Measurements from ENCODE around the gene BTG2.

Gene BTG2

DNA sequence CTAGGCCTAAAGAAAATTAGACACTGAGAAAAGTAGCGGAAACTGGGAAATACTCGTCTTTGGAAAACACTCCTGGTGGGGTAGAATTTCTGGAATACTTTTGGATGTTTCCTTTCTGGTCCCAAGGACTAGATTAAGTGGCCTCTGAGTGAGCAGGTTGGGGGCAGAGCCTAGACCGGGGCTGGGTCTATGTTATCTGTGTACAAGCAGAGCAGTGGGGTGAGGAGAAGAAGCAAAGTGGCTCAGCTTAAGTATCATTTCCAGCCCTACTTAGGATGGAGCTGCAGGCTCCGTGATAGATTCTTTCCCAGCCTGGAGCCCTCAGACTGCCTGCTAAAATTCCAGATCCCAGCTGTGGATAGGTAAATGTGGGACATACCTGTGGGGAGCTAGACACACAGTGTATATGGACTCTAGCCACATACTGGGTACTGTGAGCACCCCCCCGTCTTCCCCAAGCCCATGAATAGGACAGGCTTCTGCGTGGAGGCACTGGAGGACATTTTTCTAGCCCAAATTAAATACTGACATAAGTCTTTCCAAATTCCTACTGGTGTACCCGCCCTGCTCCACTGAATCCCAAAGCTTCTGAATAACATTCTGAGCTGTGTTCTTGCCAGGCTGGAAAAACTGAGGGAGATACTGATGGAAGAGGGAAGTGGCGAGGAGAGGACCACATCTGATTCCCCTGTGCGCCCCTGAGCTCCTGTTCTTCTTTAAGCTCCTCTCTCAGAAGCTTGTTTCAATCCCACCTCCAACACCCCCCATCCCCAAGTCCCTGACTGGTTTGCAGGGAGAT lies 38.8 kb downstream of the BTG2 start:
- DNase-seq: no peak

DNA sequence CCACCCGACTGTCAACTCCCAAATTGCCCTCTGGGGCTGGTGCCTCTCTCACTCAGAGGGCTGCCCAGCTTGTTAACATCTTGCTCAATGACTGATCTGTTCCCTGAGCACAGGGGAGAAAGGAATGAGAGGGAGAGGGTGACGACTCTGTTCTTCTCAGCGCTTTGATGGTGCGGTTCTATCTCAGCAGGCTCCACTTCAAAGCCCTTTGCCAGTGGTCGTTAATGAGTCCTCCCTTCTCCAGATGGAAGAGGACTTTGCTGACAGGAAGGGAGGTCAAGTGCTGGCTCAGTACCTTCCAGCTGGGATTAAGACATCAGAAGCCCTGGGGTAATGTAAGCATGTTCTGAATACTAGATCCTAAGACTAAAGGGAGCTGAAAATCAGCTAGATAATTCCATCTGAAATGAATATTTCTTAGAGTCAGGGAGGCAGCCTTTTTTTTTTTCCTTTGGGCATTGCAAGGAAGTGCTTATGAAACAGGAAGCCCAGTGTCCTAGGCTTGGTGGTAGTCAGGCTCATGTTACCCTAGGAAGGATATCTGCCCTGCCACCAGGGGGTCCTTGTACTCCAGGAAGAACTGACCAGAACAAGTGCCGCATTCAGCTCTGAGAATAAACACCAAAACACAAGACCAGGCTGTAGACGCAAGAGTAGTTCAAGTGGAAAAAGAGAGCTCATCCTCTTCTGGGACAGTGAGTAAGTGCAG lies 40.9 kb downstream of the BTG2 start:
- no peak for DNase-seq

DNA sequence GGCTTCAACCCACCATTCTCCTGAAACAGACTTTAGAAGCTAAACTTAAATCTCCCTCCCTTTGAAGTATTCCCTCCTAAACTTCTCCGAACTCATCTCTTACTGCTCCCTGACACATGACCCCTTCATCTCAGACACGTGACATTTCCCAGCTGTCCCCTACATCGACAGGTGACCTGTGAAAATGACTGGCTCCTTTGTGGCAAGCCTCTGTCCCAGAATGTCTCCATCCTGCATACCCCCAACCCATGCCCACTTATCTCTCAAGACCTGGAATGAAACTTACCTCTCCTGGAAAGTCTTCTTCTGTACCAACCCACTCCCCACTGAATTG lies 41.4 kb downstream of the BTG2 start:
- DNase-seq: no peak

DNA sequence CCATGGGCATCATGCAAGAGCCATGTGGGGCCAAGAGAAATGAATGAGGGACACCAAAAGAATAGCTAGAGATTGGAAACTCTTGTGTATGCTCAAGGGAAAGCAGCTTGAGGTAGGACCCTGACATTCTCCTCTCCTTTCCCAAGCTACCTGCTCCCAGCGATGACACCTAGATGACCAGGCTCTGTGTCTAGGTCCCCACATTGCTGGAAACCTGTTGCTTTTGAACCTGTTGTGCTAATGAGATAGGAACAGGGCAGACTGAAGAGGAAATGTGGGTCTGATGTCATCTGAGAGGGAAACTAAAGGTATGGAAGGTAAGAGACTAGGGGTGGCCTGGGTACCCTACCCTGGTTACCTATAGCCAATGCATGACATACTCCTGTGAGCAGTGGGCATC lies 43.8 kb downstream of the BTG2 start:
- DNase-seq: no peak

DNA sequence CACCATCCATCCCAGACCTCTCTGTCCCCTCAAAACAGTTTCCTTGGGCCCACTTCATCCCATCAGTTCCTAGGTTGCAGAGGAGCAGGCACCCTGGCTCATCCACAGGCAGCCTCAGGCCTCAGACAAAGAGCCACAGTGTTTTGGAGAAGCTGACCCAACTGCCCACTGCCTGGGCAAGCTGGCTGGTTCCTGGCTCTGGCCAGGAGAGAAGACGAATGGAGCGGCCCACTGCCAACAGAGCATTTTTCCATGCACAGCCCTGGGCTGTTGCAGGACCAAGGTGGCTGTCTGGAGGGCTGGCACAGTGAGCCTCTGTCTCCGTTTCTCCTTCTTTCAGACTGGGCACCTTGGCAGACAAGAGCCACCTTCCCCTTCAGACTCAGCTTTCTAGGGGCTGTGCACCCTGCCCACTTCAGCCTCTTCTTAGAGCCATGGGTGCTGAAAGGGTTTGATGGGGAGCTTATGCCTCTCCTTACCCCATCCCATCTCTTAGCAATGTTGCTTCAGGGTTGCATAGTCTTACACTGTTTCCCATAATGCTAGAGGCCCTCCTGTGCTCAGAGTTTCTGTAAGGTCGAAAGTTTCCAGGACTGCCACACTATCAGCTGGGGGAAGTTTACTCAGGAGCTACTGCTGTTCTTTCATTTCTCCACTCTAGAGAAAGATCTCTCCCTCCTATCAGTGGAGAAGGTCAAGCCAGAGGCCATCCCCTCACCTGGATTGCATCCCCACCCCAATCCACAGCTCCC lies 44.6 kb downstream of the BTG2 start:
- no peak for DNase-seq

DNA sequence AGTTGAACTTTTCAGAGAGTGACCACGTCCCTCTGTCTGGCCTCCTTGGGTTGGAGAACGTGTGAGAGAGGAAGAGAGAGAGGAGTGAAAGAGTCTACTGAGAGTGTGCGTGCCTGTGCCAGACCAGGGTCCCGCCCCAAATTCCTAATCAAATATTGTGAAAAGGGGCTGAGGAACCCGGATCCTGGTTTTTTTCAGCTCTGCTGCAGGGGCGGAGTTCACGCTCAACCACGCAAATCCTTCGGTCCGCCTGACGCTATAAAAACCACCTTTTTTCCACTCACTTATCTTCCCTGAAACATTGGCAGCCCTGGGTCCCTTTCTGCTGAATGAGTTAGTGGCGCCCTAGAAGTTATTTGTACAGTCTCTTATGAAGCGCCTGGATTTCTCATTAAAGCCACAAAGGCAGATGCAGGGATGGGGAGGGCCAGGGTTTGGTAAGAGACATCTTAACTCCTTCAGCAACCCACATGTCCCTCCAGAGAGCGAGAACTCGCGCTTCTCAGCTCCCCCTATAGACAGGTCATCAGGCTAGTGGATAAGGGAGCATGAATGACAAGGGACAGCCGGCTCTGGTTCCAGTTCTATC lies 45.8 kb downstream of the BTG2 start, which contains the start of gene FMOD:
Gene FMOD, minus strand, starts transcription at position 86 of the 589 bp plus-strand sequence. CDS start 2,852 bp downstream, outside the sequence.
- DNase-seq: no peak

DNA sequence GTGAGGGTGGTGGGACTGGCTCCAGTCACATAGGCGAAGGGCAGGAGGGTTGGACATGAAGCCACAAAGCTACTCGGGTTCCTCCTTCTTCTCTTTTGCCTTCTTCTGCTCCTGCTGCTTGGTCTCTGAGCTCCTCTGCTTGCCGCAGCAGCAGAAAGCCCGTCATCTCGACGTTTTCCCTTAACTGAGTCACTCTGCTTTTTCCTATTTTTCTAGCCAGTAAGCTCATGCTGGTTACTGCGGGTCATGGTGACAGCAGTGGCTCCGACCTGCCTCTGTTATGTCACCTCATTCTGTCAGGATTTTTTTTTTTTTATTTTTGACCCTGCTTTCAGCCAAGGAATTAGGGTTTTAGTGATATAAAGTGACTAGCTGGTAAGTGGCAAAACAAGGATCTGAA lies 48.2 kb downstream of the BTG2 start:
- DNase-seq: no peak

DNA sequence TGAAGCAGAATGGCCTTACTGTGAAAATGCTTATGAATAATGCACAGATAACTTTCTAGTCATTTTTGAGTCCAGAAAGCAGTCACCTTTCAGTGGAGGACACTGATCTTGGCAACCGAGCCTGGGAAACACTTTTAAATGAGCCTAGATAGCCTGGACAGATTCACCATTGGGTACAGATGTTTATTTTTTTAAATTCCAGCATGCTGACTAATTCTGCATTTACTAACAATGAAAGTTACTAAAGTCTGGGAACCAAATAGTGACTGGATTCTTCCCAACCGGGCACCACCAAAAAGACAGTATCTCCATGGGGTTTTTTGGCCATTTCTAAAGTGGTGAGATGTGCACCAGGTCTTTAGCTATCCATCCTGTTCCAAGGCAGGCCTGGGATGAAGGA lies 48.9 kb downstream of the BTG2 start:
- no peak for DNase-seq

DNA sequence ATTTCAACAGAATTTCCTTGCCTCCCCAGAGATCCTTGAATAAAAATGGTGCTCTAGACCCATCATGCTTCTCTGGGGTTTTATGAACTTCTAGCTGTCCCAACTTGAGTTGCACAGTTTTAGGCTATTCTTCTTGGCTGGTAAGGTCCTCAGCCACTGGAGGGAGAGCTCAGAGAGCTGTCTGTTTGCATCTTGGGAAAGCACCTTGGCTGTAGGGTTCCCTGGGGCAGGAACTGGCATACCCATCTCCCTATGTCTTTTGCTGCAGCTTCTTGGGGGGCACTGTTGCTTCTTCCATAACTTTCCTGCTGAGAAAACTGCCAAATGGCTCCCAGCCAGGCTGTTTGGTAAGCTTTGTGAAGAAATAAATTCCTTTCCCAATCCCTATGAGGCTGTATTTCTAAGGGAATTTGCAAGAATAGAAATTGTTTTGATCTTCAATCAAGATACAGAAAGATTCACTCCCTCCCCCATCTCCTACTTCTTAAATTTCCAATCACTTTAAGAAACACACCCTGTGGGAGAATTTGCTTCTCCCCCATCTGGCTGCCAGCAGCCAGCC lies 53.8 kb downstream of the BTG2 start:
- no peak for DNase-seq
